Measurements from ENCODE around the gene ACO2.
A peak's percentile ranks its signal among the peaks of the same experiment; 100 is the strongest.

DNA sequence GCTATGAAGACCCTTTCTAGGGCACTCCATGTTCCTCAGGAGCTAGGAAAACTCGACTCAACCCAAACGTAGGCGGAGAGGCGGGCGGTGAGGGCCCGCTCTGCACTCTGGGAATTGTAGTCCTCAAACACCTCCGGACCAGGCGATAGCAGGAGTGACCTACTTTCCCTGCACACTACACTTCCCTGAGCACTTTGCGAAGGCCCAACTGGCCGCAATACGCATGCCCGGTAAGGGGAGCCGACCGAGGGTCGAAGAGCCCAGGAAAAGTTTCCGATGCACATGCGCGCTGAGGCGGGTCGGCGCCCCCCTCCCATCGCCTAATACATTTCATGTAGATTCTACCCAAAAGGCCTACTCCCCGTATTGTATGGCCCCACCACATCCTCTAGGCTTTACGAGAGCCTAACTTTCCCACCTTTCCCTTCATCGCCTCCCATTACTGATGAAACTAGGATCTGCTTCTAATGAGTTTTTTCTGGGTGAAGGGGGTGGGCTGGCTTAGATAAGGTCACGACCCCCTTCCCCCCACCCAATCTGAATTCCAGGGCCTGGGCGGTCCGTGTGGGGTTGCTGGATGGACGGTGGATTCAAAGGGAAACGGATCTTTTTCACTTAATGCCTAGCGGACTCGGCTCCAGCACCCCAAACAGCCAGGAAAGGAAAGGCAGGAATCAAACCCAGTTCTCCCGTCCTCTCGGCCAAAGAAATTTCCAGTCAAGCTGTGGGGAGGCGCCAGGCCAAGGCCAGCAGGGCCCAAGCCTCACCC, 24.4 kb upstream of the ACO2 start:
- TF ChIP-seq, protein P1, sequence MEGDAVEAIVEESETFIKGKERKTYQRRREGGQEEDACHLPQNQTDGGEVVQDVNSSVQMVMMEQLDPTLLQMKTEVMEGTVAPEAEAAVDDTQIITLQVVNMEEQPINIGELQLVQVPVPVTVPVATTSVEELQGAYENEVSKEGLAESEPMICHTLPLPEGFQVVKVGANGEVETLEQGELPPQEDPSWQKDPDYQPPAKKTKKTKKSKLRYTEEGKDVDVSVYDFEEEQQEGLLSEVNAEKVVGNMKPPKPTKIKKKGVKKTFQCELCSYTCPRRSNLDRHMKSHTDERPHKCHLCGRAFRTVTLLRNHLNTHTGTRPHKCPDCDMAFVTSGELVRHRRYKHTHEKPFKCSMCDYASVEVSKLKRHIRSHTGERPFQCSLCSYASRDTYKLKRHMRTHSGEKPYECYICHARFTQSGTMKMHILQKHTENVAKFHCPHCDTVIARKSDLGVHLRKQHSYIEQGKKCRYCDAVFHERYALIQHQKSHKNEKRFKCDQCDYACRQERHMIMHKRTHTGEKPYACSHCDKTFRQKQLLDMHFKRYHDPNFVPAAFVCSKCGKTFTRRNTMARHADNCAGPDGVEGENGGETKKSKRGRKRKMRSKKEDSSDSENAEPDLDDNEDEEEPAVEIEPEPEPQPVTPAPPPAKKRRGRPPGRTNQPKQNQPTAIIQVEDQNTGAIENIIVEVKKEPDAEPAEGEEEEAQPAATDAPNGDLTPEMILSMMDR (IDR thresholded peaks at IDR 0.05), result no peak
- peak in 2 of 4 donors; percentile 58 to 74 for TF ChIP-seq POLR2A (IDR thresholded peaks at IDR 0.05)
- no peak for TF ChIP-seq EP300 (IDR thresholded peaks at IDR 0.05)
- TF ChIP-seq POLR2AphosphoS5 (IDR thresholded peaks at IDR 0.05), result peak; percentile 68 to 82

Data from upper lobe of left lung (tissue), 4 donors.